Measurements from ENCODE around the gene BCHE.

The BCHE gene

GRCh38 chr3:165874663-165875489 lies 37.7 kb upstream of the BCHE start:
- POLR2A ChIA-PET = no interaction called here
- CTCF ChIA-PET = no interaction called here
- no peak for DNase-seq (ENCODE audit: low read depth, low spot score)
- no peak for TF ChIP-seq CTCF (IDR thresholded peaks at IDR 0.05; ENCODE audit: insufficient read depth, low read length, missing control alignments)
- H3K4me3 ChIP-seq (ENCODE audit: low read depth, low read length) = no peak overlapping the region

- ChIA-PET CTCF (no interaction called here), POLR2A (no interaction called here)
- TF ChIP-seq CTCF (IDR thresholded peaks at IDR 0.05; ENCODE audit: insufficient read depth, low read length, missing control alignments) = no peak
- DNase-seq (ENCODE audit: low read depth, low spot score) = no peak
- H3K4me3 ChIP-seq (ENCODE audit: low read depth, low read length) = no peak overlapping the region
These were observed 30.9 kb upstream of the BCHE start for GRCh38 chr3:165868088-165868487.

GRCh38 chr3:165859061-165859460 lies 21.8 kb upstream of the BCHE start:
- H3K4me3 ChIP-seq (ENCODE audit: low read depth, low read length) = no peak overlapping the region
- POLR2A ChIA-PET = no interaction called here
- DNase-seq (ENCODE audit: low read depth, low spot score) = no peak
- CTCF ChIA-PET = no interaction called here
- TF ChIP-seq CTCF (IDR thresholded peaks at IDR 0.05; ENCODE audit: insufficient read depth, low read length, missing control alignments) = no peak

GRCh38 chr3:165855581-165855980 lies 18.4 kb upstream of the BCHE start:
- ChIA-PET POLR2A (no interaction called here), CTCF (interaction anchor here (1.4 to 2.3 kb wide), 2 partner anchors 9 to 1177 kb away, joined by 6 to 9 read pairs; no protein-coding TSS in a partner anchor)
- no peak for DNase-seq (ENCODE audit: low read depth, low spot score)
- no peak for TF ChIP-seq CTCF (IDR thresholded peaks at IDR 0.05; ENCODE audit: insufficient read depth, low read length, missing control alignments)
- no peak overlapping the region for H3K4me3 ChIP-seq (ENCODE audit: low read depth, low read length)

GRCh38 chr3:165854696-165855095 lies 17.5 kb upstream of the BCHE start:
- ChIA-PET POLR2A (no interaction called here), CTCF (interaction anchor here (0.6 to 2.3 kb wide), 4 partner anchors 8 to 1178 kb away, joined by 3 to 9 read pairs (median 5); no protein-coding TSS in a partner anchor)
- no peak for DNase-seq (ENCODE audit: low read depth, low spot score)
- TF ChIP-seq CTCF (IDR thresholded peaks at IDR 0.05; ENCODE audit: insufficient read depth, low read length, missing control alignments) = no peak
- no peak overlapping the region for H3K4me3 ChIP-seq (ENCODE audit: low read depth, low read length)

GRCh38 chr3:165852711-165853110 lies 15.5 kb upstream of the BCHE start:
- no peak for TF ChIP-seq CTCF (IDR thresholded peaks at IDR 0.05; ENCODE audit: insufficient read depth, low read length, missing control alignments)
- no peak overlapping the region for H3K4me3 ChIP-seq (ENCODE audit: low read depth, low read length)
- ChIA-PET CTCF (no interaction called here), POLR2A (no interaction called here)
- DNase-seq (ENCODE audit: low read depth, low spot score) = no peak
